WI38 (cell line): ENCODE measurements around the gene SCGB3A2.

Experiments
- H3K4me3 ChIP-seq: 2 replicates; pipeline ENCODE4 v1.5.1; 2011; ENCODE audit warnings: low read depth, mild to moderate bottlenecking, control low read depth, low read length
- CTCF ChIP-seq: IDR thresholded peaks from 2 replicates; pipeline ENCODE4 v1.5.1; 2012; ENCODE audit warnings: low read depth, mild to moderate bottlenecking, control low read depth, low read length

The SCGB3A2 gene

GRCh38 chr5:147854894-147855773 is 23.4 kb upstream of the SCGB3A2 start:
- no peak overlapping the region for H3K4me3 ChIP-seq
- no peak for TF ChIP-seq CTCF

GRCh38 chr5:147855774-147856069 is 22.8 kb upstream of the SCGB3A2 start:
- TF ChIP-seq CTCF, result no peak
- H3K4me3 ChIP-seq, result no peak overlapping the region

GRCh38 chr5:147856801-147857200 is 21.7 kb upstream of the SCGB3A2 start:
- TF ChIP-seq CTCF, result no peak
- no peak overlapping the region for H3K4me3 ChIP-seq

- no peak overlapping the region for H3K4me3 ChIP-seq
- peak; percentile 74 for TF ChIP-seq CTCF
Observed at GRCh38 chr5:147857302-147858129, 21.0 kb upstream of the SCGB3A2 start.

- H3K4me3 ChIP-seq, result no peak overlapping the region
- TF ChIP-seq CTCF, result no peak
Observed at GRCh38 chr5:147858565-147858964, 19.9 kb upstream of the SCGB3A2 start.

- no peak overlapping the region for H3K4me3 ChIP-seq
- no peak for TF ChIP-seq CTCF
Observed at GRCh38 chr5:147859962-147860640, 18.4 kb upstream of the SCGB3A2 start.
